PC-3 (cell line): Measurements from ENCODE around the gene TTC7B. TPM values are rescaled to one million over a fixed set of nuclear protein-coding genes. Genes with fewer than 3 reads are reported as not detected.

Experiments used
- ATAC-seq: fragments of 200-7000 bp; cut with Tn5 transposase; 2 replicates; pipeline ENCODE4 v1.9.1; 2020; ENCODE audit warnings: mild to moderate bottlenecking, moderate library complexity
- BruUV-seq: library from RNA; stranded (reverse); fragments of 400-500 nt; replicated peaks from 2 replicates; lab custom pipeline; 2021; lab: Mats Ljungman, UMichigan
- CTCF ChIA-PET: fragments of 300-600 bp; sonication (Branson Sonifier 250); formaldehyde crosslinking; loops from one replicate; lab custom pipeline; 2022; ENCODE audit warnings: antibody characterized with exemption; lab: Charles Lee
- POLR2A ChIA-PET: fragments of 300-600 bp; sonication (Branson Sonifier 250); formaldehyde crosslinking; loops from one replicate; lab custom pipeline; 2022; ENCODE audit warnings: antibody characterized with exemption; ENCODE audit not compliant: unreplicated experiment; lab: Charles Lee
- DNase-seq: peaks from one replicate; pipeline ENCODE4 v3.0.0-alpha.2; 2015
- H2AFZ ChIP-seq: fragments of 300-600 bp; sonication (generic); 2 replicates; pipeline ENCODE4 v1.6.0; 2016; ENCODE audit warnings: antibody characterized with exemption, low read length
- H3F3A ChIP-seq: fragments of 300-600 bp; sonication (generic); one replicate; pipeline ENCODE4 v1.6.0; 2017; ENCODE audit warnings: antibody characterized with exemption, low read length, control low read depth, mild to moderate bottlenecking; ENCODE audit not compliant: unreplicated experiment
- H3K27ac ChIP-seq: fragments of 300-600 bp; sonication (generic); 2 replicates; pipeline ENCODE4 v1.5.1; 2016; ENCODE audit warnings: mild to moderate bottlenecking, low read length
- H3K27me3 ChIP-seq: fragments of 300-600 bp; sonication (generic); 2 replicates; pipeline ENCODE4 v1.6.1; 2016; ENCODE audit warnings: low read length, mixed read lengths
- H3K36me3 ChIP-seq: fragments of 300-600 bp; sonication (generic); 2 replicates; pipeline ENCODE4 v1.6.1; 2016; ENCODE audit warnings: low read depth, mixed run types, low read length, mixed read lengths
- H3K4me1 ChIP-seq: fragments of 300-600 bp; sonication (generic); 2 replicates; pipeline ENCODE4 v1.5.1; 2016; ENCODE audit warnings: low read length; ENCODE audit not compliant: insufficient read depth
- H3K4me2 ChIP-seq: fragments of 300-600 bp; sonication (generic); 2 replicates; pipeline ENCODE4 v1.6.0; 2016; ENCODE audit warnings: low read length
- H3K4me3 ChIP-seq: fragments of 300-600 bp; sonication (generic); 2 replicates; pipeline ENCODE4 v1.5.1; 2016; ENCODE audit warnings: mild to moderate bottlenecking, low read length, mixed read lengths
- H3K79me2 ChIP-seq: fragments of 300-600 bp; sonication (generic); 2 replicates; pipeline ENCODE4 v1.6.1; 2017; ENCODE audit warnings: low read length, mixed read lengths
- H3K9ac ChIP-seq: fragments of 300-600 bp; sonication (generic); 2 replicates; pipeline ENCODE4 v1.6.0; 2016; ENCODE audit warnings: mild to moderate bottlenecking, low read length
- H3K9me2 ChIP-seq: fragments of 300-600 bp; sonication (generic); replicated peaks from 2 replicates; pipeline ENCODE4 v1.6.1; 2016; ENCODE audit warnings: mixed run types, low read length, mixed read lengths
- H3K9me3 ChIP-seq: fragments of 300-600 bp; sonication (generic); 2 replicates; pipeline ENCODE4 v1.6.1; 2016; ENCODE audit warnings: low read length, mixed read lengths
- H4K20me1 ChIP-seq: fragments of 300-600 bp; sonication (generic); 2 replicates; pipeline ENCODE4 v1.6.1; 2016; ENCODE audit warnings: low read length, mixed read lengths
- EZH2 ChIP-seq: fragments of 300-600 bp; sonication (generic); IDR thresholded peaks from one replicate; pipeline ENCODE4 v1.6.1; 2017; ENCODE audit warnings: antibody characterized with exemption, mild to moderate bottlenecking, low read length; ENCODE audit not compliant: unreplicated experiment
- EZH2phosphoT487 ChIP-seq: fragments of 300-600 bp; sonication (generic); IDR thresholded peaks from 2 replicates; pipeline ENCODE4 v1.6.1; 2018; ENCODE audit warnings: mild to moderate bottlenecking, antibody characterized with exemption, low read length, borderline replicate concordance
- intact Hi-C: fragments of 100-400 bp; cut with micrococcal nuclease; formaldehyde crosslinking; loops from 2 replicates; pipeline ENCODE4 v1.9.0; 2023
- total RNA-seq: library from RNA; depleted of rRNA; stranded (reverse); fragments of >200 nt; gene quantifications from 2 replicates; pipeline ENCODE4 v1.2.3, GENCODE V29; 2014
- TF ChIP-seq, protein P1 (sequence below): fragments of 300-600 bp; sonication (generic); conservative IDR thresholded peaks from 2 replicates; pipeline ENCODE4 v1.5.1; 2017; ENCODE audit warnings: antibody characterized with exemption, low read depth, mild to moderate bottlenecking, low read length

TTC7B gene
- total RNA-seq, 1 experiment from 2014 or later: 45.6 TPM

DNA sequence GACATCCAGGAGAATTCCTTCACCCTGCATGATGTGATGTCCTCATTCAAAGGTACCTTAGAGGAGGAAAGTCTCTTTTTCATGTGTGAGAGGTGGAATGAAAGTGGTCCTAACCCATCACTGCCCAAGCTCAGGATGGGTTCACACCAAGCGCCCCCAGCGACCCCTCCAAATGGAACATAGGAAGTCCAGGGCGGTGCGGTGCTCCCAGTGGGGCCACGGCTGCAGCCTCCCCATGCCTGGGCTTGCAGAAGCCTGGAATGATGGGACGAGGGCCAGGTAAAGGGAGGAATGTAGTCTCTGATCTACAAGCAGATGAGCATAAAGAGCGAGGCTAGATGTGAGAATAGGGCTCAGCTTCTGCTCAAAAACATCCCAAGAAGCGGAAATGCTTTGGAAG lies 196.3 kb downstream of the TTC7B start:
- H3K9ac ChIP-seq: no peak overlapping the region
- peaks cover 11% of the 10 kb centered on the region for H3K4me1 ChIP-seq
- H3K27me3 ChIP-seq: no peaks in the 10 kb centered on the region
- POLR2A ChIA-PET: no interaction called here
- no peaks in the 10 kb centered on the region for H3K36me3 ChIP-seq
- DNase-seq (no peak), ATAC-seq (no peak)
- TF ChIP-seq, protein P1, sequence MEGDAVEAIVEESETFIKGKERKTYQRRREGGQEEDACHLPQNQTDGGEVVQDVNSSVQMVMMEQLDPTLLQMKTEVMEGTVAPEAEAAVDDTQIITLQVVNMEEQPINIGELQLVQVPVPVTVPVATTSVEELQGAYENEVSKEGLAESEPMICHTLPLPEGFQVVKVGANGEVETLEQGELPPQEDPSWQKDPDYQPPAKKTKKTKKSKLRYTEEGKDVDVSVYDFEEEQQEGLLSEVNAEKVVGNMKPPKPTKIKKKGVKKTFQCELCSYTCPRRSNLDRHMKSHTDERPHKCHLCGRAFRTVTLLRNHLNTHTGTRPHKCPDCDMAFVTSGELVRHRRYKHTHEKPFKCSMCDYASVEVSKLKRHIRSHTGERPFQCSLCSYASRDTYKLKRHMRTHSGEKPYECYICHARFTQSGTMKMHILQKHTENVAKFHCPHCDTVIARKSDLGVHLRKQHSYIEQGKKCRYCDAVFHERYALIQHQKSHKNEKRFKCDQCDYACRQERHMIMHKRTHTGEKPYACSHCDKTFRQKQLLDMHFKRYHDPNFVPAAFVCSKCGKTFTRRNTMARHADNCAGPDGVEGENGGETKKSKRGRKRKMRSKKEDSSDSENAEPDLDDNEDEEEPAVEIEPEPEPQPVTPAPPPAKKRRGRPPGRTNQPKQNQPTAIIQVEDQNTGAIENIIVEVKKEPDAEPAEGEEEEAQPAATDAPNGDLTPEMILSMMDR: no peak
- no peak for TF ChIP-seq EZH2phosphoT487
- TF ChIP-seq EZH2: no peak
- no TSS peak for BruUV-seq
- H3K9me2 ChIP-seq: no peaks in the 10 kb centered on the region
- H3K4me3 ChIP-seq: no peak overlapping the region
- no peaks in the 10 kb centered on the region for H3K9me3 ChIP-seq
- H3K79me2 ChIP-seq: no peaks in the 10 kb centered on the region
- H3F3A ChIP-seq: no peaks in the 10 kb centered on the region
- CTCF ChIA-PET: no interaction called here
- H2AFZ ChIP-seq: no peak overlapping the region
- no peaks in the 10 kb centered on the region for H4K20me1 ChIP-seq
- intact Hi-C loops: loop anchor here (5.0 kb wide), 1 partner anchor 137 kb away; no protein-coding TSS in a partner anchor
- no peak overlapping the region for H3K4me2 ChIP-seq
- H3K27ac ChIP-seq: no peak overlapping the region

DNA sequence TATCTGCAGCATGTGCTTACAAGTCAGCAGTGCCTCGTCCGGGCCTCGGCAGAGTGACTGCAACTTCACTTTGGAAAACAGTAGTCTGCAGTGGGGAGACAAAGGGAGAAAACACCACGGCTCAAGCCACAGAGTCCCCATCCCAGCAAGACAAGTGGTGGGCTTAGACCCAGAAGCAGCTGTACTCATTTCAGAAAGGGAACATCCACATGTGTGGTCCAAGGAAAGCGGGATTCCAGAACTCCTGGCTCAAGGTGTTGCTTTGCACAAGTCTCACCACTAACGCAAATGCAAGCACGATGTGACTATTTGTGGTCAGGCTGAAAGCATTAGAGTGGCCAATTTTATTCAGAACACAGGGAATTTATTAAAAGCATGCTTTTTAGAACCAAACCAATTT lies 198.3 kb downstream of the TTC7B start:
- BruUV-seq: no TSS peak
- Histone ChIP-seq H3K4me2 (no peak overlapping the region), H3F3A (no peaks in the 10 kb centered on the region), H3K4me1 (no peaks in the 10 kb centered on the region), H3K9me3 (no peaks in the 10 kb centered on the region), H3K4me3 (no peak overlapping the region), H3K79me2 (no peaks in the 10 kb centered on the region), H4K20me1 (no peaks in the 10 kb centered on the region), H3K27ac (no peak overlapping the region), H3K36me3 (no peaks in the 10 kb centered on the region), H2AFZ (no peak overlapping the region), H3K27me3 (no peaks in the 10 kb centered on the region), H3K9ac (no peak overlapping the region), H3K9me2 (no peaks in the 10 kb centered on the region)
- TF ChIP-seq EZH2 (no peak), EZH2phosphoT487 (no peak)
- TF ChIP-seq, protein P1: no peak
- POLR2A ChIA-PET: no interaction called here
- intact Hi-C loops: no loop called here
- DNase-seq (no peak), ATAC-seq (no peak)
- CTCF ChIA-PET: no interaction called here

DNA sequence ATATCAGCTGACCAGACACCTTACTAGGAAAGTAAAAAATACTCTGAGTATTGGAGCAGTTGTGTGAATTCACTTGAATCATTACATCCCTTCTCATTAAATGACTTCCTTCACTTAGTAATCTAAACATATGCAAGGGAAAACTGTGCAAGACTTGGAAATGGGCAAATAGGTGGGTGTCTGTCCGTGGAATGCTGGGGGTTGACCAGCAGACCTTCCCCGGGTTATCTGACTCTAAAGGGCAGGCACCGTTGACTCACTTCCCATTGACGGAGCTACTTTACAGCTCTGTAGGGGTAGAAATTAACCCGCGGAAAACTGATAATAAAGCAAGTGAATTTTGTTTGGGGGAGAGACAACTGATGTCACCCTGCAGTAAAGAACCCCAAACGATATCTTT lies 199.3 kb downstream of the TTC7B start:
- BruUV-seq: no TSS peak
- TF ChIP-seq, protein P1: no peak
- TF ChIP-seq EZH2phosphoT487 (no peak), EZH2 (no peak)
- H3K9me3 ChIP-seq: no peaks in the 10 kb centered on the region
- no peaks in the 10 kb centered on the region for H3F3A ChIP-seq
- ATAC-seq (no peak), DNase-seq (no peak)
- H3K27ac ChIP-seq: no peak overlapping the region
- no peaks in the 10 kb centered on the region for H3K4me1 ChIP-seq
- no peaks in the 10 kb centered on the region for H4K20me1 ChIP-seq
- H2AFZ ChIP-seq: no peak overlapping the region
- H3K36me3 ChIP-seq: no peaks in the 10 kb centered on the region
- H3K9ac ChIP-seq: no peak overlapping the region
- no peak overlapping the region for H3K4me2 ChIP-seq
- H3K9me2 ChIP-seq: no peaks in the 10 kb centered on the region
- intact Hi-C loops: no loop called here
- ChIA-PET POLR2A (no interaction called here), CTCF (no interaction called here)
- H3K79me2 ChIP-seq: no peaks in the 10 kb centered on the region
- no peaks in the 10 kb centered on the region for H3K27me3 ChIP-seq
- H3K4me3 ChIP-seq: no peak overlapping the region
